GM21515 (cell line): Measurements from ENCODE around the gene HEATR3.

Experiments
- ATAC-seq: cut with Tn5 transposase; IDR thresholded peaks from one replicate; pipeline ENCODE4 v1.9.1; 2021; ENCODE audit not compliant: unreplicated experiment

HEATR3 gene

DNA sequence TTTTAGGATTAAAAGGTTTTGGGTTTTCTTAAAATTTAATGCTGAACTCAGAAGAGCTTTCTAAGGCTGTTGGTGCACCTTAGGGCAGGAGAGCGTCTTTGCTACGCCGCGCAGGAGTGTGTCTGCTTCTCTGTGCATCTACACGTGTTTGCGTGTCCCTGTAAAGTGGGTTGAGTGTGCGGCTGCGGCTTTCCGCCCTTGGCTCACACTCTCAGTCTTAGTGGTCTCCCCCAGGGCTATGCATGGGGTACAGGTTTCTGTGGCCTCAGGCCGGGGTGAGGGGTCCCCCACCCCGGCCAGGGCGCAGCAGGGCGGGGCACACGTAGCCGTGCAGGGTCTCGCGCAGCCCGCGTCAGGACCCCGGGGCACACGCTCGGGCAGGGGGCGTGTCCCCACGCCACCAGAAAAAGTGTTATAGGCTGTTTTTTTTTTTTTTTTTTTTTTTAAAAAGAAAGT is 86.6 kb downstream of the HEATR3 start:
- ATAC-seq, result peak; percentile 55

DNA sequence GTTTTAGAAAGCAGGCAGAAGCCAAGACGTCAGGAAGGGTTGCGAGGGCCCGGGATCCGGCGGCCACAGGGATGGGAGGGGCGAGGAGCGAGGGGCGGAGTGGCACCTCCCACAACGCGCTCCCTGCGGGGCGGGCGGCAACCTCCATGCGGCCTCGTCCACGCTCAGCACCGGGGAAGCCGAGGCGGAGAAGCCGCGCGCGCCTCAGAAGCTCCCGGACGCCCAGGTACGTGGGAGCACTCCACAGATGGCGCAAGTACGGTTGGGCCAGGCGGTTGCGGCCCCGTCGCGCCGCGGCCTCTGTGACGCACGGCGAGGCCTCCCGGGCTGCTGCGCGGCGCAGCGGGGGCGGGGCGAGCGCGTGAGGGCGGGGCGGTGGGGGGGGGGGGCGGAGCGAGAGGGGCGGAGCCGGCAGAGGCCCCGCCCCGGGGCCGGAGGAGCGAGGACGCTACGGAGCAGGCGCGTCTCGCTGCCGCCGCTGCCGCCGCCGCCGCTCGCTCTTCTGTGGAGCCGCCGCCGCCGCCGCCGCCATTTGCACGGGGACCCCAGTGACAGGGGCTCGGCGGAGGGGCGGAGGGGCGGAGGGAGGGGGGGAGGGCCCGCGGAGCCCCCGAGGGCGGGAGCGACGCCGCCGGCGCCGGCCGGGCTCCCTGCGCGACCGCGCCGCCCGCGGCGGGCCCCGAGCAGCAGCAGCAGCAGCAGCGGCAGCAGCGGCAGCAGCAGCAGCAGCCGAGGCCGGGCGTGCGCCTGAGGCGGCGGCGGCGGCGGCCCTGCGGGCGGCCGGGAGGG is 87.2 kb downstream of the HEATR3 start, which contains the start of gene TENT4B:
Gene TENT4B (plus strand): TSS at position 500 of the 789 bp plus-strand sequence. CDS start 316 bp downstream, outside the sequence.
- ATAC-seq, result peak; percentile 73

DNA sequence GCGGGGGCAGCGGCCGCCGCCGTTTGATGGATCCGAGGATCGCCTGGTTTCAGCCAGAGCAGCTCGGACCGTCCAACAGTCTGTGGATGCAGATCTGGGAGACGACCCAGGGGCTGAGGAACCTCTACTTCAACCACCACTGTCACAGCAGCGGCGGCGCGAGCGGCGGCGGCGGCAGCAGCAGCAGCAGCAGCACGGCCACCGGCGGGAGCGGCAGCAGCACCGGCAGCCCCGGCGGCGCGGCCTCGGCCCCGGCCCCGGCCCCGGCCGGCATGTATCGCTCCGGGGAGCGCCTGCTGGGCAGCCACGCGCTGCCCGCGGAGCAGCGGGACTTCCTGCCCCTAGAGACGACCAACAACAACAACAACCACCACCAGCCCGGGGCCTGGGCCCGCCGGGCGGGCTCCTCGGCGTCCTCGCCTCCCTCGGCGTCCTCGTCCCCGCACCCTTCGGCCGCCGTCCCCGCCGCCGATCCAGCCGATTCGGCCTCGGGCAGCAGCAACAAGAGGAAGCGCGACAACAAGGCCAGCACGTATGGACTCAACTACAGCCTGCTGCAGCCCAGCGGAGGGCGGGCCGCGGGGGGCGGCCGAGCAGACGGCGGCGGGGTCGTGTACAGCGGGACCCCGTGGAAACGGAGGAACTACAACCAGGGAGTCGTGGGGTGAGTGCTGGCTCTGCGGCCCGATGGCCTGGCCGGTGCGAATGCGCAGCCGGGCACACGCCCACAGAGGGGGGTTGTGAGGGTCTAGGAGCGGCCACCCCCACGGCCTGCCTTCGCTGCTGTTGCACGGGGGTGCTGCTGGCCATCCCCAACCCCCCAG is 88.0 kb downstream of the HEATR3 start:
- peak; percentile 10 for ATAC-seq

DNA sequence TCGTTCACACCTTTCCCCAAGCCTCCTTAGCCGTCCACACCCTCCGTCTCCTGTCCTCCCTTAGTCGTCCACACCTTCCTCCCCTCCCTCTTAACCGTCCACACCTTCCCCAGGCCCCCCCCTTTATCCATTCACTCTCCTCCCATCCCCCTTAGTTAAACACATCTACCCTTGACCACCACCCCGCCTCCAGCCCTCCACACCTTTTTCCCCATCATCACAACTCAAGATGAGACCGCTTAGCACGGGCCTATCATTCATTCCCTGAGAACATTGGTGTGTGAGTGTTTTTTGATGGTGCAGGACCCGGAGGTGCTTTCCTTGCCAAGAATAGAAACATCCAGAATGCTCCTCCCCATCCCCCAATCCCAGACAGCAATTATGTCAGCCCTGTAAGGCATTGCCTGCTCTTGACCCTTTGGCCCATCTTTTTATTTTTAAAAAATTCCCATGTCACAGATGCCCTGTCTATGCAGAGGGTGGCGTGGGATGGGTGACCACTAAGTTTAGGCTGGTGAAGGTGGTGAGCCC is 88.7 kb downstream of the HEATR3 start:
- no peak for ATAC-seq

DNA sequence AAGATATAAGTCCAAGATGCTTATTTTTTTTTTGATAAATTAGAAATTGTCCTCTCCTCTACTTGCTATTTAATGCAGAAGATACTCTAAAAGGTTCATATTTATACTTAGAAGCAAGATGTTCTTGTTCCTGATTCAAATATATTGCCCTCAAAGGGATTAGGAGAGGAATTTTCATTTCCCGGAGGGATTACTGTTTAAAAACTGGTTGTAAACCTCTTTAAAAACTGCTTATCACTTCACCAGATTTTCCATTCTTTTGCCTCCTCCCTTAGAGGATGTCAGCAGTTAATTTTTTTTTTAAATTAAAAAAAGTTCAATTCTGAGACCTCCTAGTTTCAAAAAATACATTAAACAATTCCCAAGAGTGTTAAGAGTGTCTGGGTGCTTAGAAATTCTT is 90.2 kb downstream of the HEATR3 start:
- no peak for ATAC-seq
